Activated CD4-positive, CD25-positive, alpha-beta regulatory T cell treated with anti-CD3 and anti-CD28 coated beads, Interleukin-2, amount 50 U/mL, for 16 hours (primary cell): ENCODE results near the gene MT1B.
"Not testable (repeated sequence)": the region's sequence is repeated elsewhere in the genome, so short reads cannot be mapped to it uniquely, and the experiment has no call there.

ENCODE experiments used
- DNase-seq: peaks from one replicate; pipeline ENCODE4 v3.0.0-alpha.2; 2020; ENCODE audit warnings: low read depth, low spot score

MT1B gene

GRCh38 chr16:56620339-56620897 is 31.3 kb upstream of the MT1B start:
- DNase-seq: no peak

GRCh38 chr16:56621665-56622445 is 29.8 kb upstream of the MT1B start:
- not testable (repeated sequence) for DNase-seq

GRCh38 chr16:56623184-56623583 is 28.5 kb upstream of the MT1B start:
- not testable (repeated sequence) for DNase-seq

- DNase-seq: no peak
Measured at GRCh38 chr16:56623637-56624036, 28.0 kb upstream of the MT1B start.

- no peak for DNase-seq
Measured at GRCh38 chr16:56625140-56625942, 26.3 kb upstream of the MT1B start, which contains the start of gene MT1E. Gene MT1E (plus strand): TSS chr16:56625781. CDS start chr16:56625852, 71 bp downstream.

DNA sequence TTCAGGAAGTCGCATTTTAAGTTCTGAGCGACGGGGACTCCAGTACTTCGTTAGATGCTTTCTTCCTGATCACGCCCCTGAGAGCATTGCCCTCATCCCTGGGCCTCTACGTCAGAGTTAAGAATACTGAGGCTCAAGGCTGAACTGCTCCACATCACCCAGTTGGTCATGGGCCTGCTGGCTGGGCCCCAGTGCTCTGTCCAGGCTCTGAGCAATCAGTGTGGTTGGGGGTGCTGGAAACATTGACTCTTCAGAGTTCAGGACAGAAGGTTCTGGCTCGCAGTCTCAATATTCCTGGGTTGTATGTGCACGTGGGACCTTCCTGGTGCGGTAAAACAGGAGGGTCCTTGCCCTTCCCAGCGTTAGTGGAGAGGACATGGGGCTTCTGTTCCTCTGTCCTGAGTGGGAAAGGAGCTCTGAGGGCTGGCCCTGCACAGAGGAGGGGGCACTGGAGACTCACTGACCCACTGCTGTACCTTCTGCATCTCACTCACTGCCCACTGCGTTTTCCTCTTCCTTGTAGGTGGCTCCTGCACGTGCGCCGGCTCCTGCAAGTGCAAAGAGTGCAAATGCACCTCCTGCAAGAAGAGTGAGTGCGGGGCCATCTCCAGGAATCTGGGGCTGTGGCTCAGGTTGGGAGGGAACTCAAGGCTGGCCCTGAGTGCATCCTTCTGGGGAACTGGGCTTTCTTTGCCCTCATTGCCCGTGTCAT is 25.6 kb upstream of the MT1B start:
- DNase-seq: no peak

DNA sequence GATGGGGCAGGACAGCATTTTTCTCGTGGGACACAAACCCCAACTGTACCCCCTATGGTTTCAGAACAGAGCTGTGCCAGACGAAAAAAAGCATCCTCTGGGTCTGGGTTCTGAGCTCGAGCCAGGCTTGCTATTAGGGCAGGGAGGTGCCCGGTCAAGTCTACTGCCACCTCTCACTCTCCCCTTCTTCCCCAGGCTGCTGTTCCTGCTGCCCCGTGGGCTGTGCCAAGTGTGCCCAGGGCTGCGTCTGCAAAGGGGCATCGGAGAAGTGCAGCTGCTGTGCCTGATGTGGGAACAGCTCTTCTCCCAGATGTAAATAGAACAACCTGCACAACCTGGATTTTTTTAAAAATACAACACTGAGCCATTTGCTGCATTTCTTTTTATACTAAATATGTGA is 25.0 kb upstream of the MT1B start:
- no peak for DNase-seq

GRCh38 chr16:56628486-56629350 is 23.0 kb upstream of the MT1B start:
- DNase-seq: no peak

- no peak for DNase-seq
Measured at GRCh38 chr16:56629531-56629930, 22.2 kb upstream of the MT1B start.

- no peak for DNase-seq
Measured at GRCh38 chr16:56630134-56630533, 21.6 kb upstream of the MT1B start.

DNA sequence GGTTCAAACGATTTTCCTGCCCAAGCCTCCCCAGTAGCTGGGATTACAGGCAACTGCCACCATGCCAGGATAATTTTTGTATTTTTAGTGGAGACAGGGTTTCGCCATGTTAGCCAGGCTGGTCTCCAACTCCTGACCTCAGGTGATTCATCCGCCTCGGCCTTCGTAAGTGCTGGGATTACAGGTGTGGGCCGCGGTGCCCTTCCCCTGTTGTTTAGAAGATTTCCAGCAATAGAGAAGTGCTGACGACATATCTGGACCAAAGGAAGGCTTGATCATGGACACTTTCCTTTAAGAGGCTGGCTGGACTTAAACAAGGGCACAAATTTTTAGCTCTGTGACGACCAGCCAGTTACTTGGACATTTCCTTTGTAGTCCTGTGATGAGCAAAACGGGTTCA is 20.5 kb upstream of the MT1B start:
- DNase-seq: no peak

GRCh38 chr16:56631832-56632155 is 19.9 kb upstream of the MT1B start:
- no peak for DNase-seq

DNA sequence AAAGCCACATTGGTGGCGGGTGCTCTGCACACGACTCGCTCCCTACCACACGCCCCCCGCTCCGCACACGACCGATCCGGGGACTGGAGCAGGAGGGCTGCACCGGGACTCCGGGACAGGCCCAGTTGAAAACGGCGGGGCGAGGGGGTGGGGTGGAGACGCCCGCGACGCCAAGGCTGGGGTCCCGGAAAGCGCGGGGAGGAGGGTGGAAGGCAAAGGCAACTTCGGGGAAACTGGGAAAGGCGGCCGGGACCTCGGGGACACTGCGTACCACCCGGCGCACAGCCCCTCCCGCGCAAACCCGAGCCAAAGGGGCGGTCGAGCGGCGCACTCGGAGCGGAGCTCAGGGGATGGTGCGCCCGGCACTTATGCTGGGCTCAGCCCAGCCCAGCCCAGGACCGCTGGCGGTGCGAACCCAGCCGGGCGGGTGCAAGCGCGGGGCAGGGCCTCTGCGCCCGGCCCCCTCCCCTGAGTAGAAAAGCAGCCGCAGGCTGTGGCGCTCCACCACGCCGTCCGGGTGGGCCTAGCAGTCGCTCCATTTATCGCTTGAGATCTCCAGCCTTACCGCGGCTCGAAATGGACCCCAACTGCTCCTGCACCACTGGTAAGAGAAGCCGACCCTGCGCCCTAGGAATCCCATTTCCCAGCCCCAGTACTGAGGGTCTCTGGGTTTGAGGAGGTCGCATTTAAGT is 19.4 kb upstream of the MT1B start, which contains the start of gene MT1M:
TSS of gene MT1M (plus strand) at position 504 of the 692 bp plus-strand sequence. CDS start at position 577, 73 bp downstream.
- no peak for DNase-seq

- DNase-seq: no peak
Measured at GRCh38 chr16:56632848-56633365, 18.8 kb upstream of the MT1B start.

DNA sequence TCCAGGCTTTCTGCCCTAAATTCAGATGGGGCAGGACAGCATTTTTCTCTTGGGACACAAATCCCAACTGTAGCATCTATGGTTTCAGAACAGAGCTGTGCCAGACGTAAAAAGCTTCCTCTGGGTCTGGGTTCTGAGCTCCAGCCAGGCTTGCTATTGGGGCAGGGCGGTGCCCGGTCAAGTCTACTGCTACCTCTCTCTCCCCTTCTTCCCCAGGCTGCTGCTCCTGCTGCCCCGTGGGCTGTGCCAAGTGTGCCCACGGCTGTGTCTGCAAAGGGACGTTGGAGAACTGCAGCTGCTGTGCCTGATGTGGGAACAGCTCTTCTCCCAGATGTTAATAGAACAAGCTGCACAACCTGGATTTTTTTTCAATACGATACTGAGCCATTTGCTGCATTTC is 18.2 kb upstream of the MT1B start:
- no peak for DNase-seq

- DNase-seq: no peak
Measured at GRCh38 chr16:56634715-56635440, 16.8 kb upstream of the MT1B start.

- DNase-seq: no peak
Measured at GRCh38 chr16:56635441-56635967, 16.2 kb upstream of the MT1B start.

DNA sequence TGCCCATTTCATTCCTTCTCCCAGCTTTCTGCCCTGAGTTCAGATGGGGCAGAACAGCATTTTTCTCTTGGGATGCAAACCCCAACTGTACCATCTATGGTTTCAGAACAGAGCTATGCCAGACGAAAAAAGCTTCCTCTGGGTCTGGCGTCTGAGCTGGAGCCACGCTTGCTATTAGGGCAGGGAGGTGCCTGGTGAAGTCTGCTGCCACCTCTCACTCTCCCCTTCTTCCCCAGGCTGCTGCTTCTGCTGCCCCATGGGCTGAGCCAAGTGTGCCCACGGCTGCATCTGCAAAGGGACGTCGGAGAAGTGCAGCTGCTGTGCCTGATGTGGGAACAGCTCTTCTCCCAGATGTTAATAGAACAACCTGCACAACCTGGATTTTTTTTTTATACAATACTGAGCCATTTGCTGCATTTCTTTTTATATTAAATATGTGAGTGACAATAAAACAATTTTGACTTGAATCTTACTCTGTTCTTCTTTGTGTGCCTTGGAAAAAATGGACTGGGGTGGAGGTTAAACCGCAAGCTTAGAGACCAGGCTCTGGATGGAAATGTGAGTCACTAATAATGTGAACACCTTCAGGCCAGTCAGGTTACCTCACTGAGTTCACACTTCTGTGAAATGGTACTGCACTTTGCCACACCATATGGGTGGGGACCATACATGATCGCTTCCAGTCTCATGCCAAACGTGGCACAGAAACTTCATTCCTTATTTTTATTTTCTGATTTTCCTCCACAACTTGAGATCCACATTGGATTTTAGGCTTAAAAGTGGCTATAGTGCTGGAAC is 14.9 kb upstream of the MT1B start:
- no peak for DNase-seq
